HEK293 (cell line): ENCODE results near the gene KCNQ1.

Experiments used
- CTCF ChIA-PET: fragments of 350-600 bp; formaldehyde crosslinking; extraction: SDS; loops from one replicate; lab custom pipeline; 2021; ENCODE audit warnings: antibody characterized with exemption; lab: Yijun Ruan, JAX
- POLR2A ChIA-PET: fragments of 300-600 bp; formaldehyde crosslinking; extraction: SDS; loops from one replicate; lab custom pipeline; 2020; ENCODE audit warnings: antibody characterized with exemption, inconsistent platforms; lab: Yijun Ruan, JAX
- H3K27ac ChIP-seq: fragments of 200-500 bp; sonication (Bioruptor generic); 2 replicates; pipeline ENCODE4 v1.5.1; 2014; ENCODE audit warnings: low read depth, low read length, control low read depth, inconsistent platforms; ENCODE audit errors: extremely low read depth
- H3K36me3 ChIP-seq, 2 experiments: fragments of 200-500 bp in 1 of 2; sonication (Bioruptor generic) in 1 of 2; 1 replicate in 1 of 2; 2 replicates in 1 of 2; pipeline ENCODE4 v1.5.1; 2014 to 2017; ENCODE audit warnings: inconsistent platforms in 2 of 2, low read length in 2 of 2; ENCODE audit not compliant: control insufficient read depth in 2 of 2, insufficient read depth in 1 of 2
- H3K4me1 ChIP-seq: fragments of 200-500 bp; sonication (Bioruptor generic); 2 replicates; pipeline ENCODE4 v1.5.1; 2014; ENCODE audit warnings: mild to moderate bottlenecking, low read length, inconsistent platforms; ENCODE audit not compliant: control insufficient read depth, insufficient read depth
- H3K4me3 ChIP-seq: 2 replicates; pipeline ENCODE4 v1.5.1; 2011; ENCODE audit warnings: low read depth, mild to moderate bottlenecking, control low read depth, low read length, moderate library complexity
- H3K9me3 ChIP-seq: fragments of 200-500 bp; sonication (Bioruptor generic); 2 replicates; pipeline ENCODE4 v1.5.1; 2014; ENCODE audit warnings: low read depth, low read length, inconsistent platforms; ENCODE audit not compliant: control insufficient read depth, insufficient read depth
- BCL11B ChIP-seq: fragments of 450-650 bp; formaldehyde crosslinking; IDR thresholded peaks from 2 replicates; pipeline ENCODE4 v1.5.1; 2016; ENCODE audit warnings: low read depth, missing biosample characterization, missing genetic modification characterization
- FEZF1 ChIP-seq: fragments of 450-650 bp; formaldehyde crosslinking; IDR thresholded peaks from 2 replicates; pipeline ENCODE4 v1.5.1; 2016; ENCODE audit warnings: missing biosample characterization, missing genetic modification characterization
- GLI2 ChIP-seq: fragments of 450-650 bp; formaldehyde crosslinking; IDR thresholded peaks from 2 replicates; pipeline ENCODE4; 2017; ENCODE audit warnings: missing biosample characterization, missing genetic modification characterization, low read depth, borderline replicate concordance
- GLIS1 ChIP-seq: fragments of 450-650 bp; formaldehyde crosslinking; IDR thresholded peaks from 2 replicates; pipeline ENCODE4 v1.5.1; 2016; ENCODE audit warnings: missing biosample characterization, missing genetic modification characterization
- KLF17 ChIP-seq: fragments of 450-650 bp; formaldehyde crosslinking; IDR thresholded peaks from 2 replicates; pipeline ENCODE4 v1.5.1; 2016; ENCODE audit warnings: missing biosample characterization, missing genetic modification characterization
- OVOL3 ChIP-seq: fragments of 450-650 bp; formaldehyde crosslinking; IDR thresholded peaks from 2 replicates; pipeline ENCODE4 v1.5.1; 2016; ENCODE audit warnings: missing biosample characterization, missing genetic modification characterization
- PRDM6 ChIP-seq: fragments of 450-650 bp; formaldehyde crosslinking; IDR thresholded peaks from 2 replicates; pipeline ENCODE4 v1.5.1; 2017; ENCODE audit warnings: missing biosample characterization, missing genetic modification characterization
- SETDB1 ChIP-seq: IDR thresholded peaks from one replicate; pipeline ENCODE4 v1.6.1; 2017; ENCODE audit warnings: mild to moderate bottlenecking, low read length, moderate library complexity, mixed read lengths; ENCODE audit not compliant: insufficient read length
- YY1 ChIP-seq: fragments of 450-650 bp; formaldehyde crosslinking; IDR thresholded peaks from 2 replicates; pipeline ENCODE4 v1.5.1; 2018; ENCODE audit warnings: missing biosample characterization, missing genetic modification characterization
- ZBTB44 ChIP-seq: fragments of 450-650 bp; IDR thresholded peaks from 2 replicates; pipeline ENCODE4 v1.5.1; 2018; ENCODE audit warnings: missing biosample characterization, mild to moderate bottlenecking, missing genetic modification characterization
- ZFHX2 ChIP-seq: fragments of 450-650 bp; formaldehyde crosslinking; conservative IDR thresholded peaks from 2 replicates; pipeline ENCODE4 v1.5.1; 2016; ENCODE audit warnings: missing biosample characterization, missing genetic modification characterization
- ZIC2 ChIP-seq: fragments of 450-650 bp; formaldehyde crosslinking; IDR thresholded peaks from 2 replicates; pipeline ENCODE4 v1.5.1; 2016; ENCODE audit warnings: missing biosample characterization, missing genetic modification characterization
- ZNF10 ChIP-seq: fragments of 450-650 bp; formaldehyde crosslinking; IDR thresholded peaks from 2 replicates; pipeline ENCODE4 v1.5.1; 2017; ENCODE audit warnings: missing biosample characterization, missing genetic modification characterization
- ZNF19 ChIP-seq: fragments of 450-650 bp; formaldehyde crosslinking; IDR thresholded peaks from 2 replicates; pipeline ENCODE4; 2016; ENCODE audit warnings: missing biosample characterization, missing genetic modification characterization, low read depth
- ZNF221 ChIP-seq: fragments of 450-650 bp; formaldehyde crosslinking; IDR thresholded peaks from 2 replicates; pipeline ENCODE4 v1.5.1; 2017; ENCODE audit warnings: missing biosample characterization, missing genetic modification characterization, borderline replicate concordance
- ZNF335 ChIP-seq: fragments of 450-650 bp; formaldehyde crosslinking; conservative IDR thresholded peaks from 2 replicates; pipeline ENCODE4 v1.5.1; 2016; ENCODE audit warnings: missing biosample characterization, missing genetic modification characterization
- ZNF473 ChIP-seq: fragments of 450-650 bp; formaldehyde crosslinking; IDR thresholded peaks from 2 replicates; pipeline ENCODE4 v1.5.1; 2017; ENCODE audit warnings: missing biosample characterization, missing genetic modification characterization
- ZNF621 ChIP-seq: fragments of 450-650 bp; formaldehyde crosslinking; IDR thresholded peaks from 2 replicates; pipeline ENCODE4 v1.5.1; 2017; ENCODE audit warnings: missing biosample characterization, missing genetic modification characterization
- ZNF623 ChIP-seq: fragments of 450-650 bp; formaldehyde crosslinking; IDR thresholded peaks from 2 replicates; pipeline ENCODE4 v1.5.1; 2016; ENCODE audit warnings: missing biosample characterization, missing genetic modification characterization
- ZNF76 ChIP-seq: fragments of 450-650 bp; formaldehyde crosslinking; IDR thresholded peaks from 2 replicates; pipeline ENCODE4; 2016; ENCODE audit warnings: low read depth, missing biosample characterization, missing genetic modification characterization, borderline replicate concordance
- ZNF792 ChIP-seq: fragments of 450-650 bp; formaldehyde crosslinking; IDR thresholded peaks from 2 replicates; pipeline ENCODE4 v1.5.1; 2016; ENCODE audit warnings: missing biosample characterization, missing genetic modification characterization
- ZSCAN18 ChIP-seq: fragments of 450-650 bp; formaldehyde crosslinking; IDR thresholded peaks from 2 replicates; pipeline ENCODE4 v1.5.1; 2016; ENCODE audit warnings: missing biosample characterization, missing genetic modification characterization

The KCNQ1 gene

GRCh38 chr11:2730272-2731129 is 285.7 kb downstream of the KCNQ1 start:
- Histone ChIP-seq H3K27ac (no peak overlapping the region), H3K9me3 (no peaks in the 10 kb centered on the region), H3K4me3 (no peak overlapping the region), H3K4me1 (peaks cover 4% of the 10 kb centered on the region; the same call in 1 of the 2 replicates), H3K36me3 (no peaks in the 10 kb centered on the region)
- CTCF ChIA-PET, result no interaction called here
- POLR2A ChIA-PET, result no interaction called here
- TF ChIP-seq ZBTB44 (tag by site-specific recombination) (no peak), ZSCAN18 (tag by site-specific recombination) (no peak), ZNF335 (tag by site-specific recombination) (no peak), GLIS1 (tag by site-specific recombination) (peak; percentile 20; the same call in 1 of the 2 replicates)

- no peaks in the 10 kb centered on the region for H3K36me3 ChIP-seq
- TF ChIP-seq PRDM6 (tag by site-specific recombination), result no peak
- TF ChIP-seq ZFHX2, result peak; percentile 57
- no peak for TF ChIP-seq ZNF623 (tag by site-specific recombination)
- TF ChIP-seq GLIS1 (tag by site-specific recombination), result peak; percentile 72
- peak; percentile 78 for TF ChIP-seq ZIC2 (tag by site-specific recombination)
- no peak for TF ChIP-seq ZNF792 (tag by site-specific recombination)
- TF ChIP-seq OVOL3 (tag by site-specific recombination), result no peak
- no peak overlapping the region for H3K27ac ChIP-seq
- H3K4me3 ChIP-seq, result no peak overlapping the region
- no peaks in the 10 kb centered on the region for H3K9me3 ChIP-seq
- no peaks in the 10 kb centered on the region for H3K4me1 ChIP-seq
- CTCF ChIA-PET, result no interaction called here
- POLR2A ChIA-PET, result no interaction called here
Measured at GRCh38 chr11:2731130-2732125, 286.6 kb downstream of the KCNQ1 start.

GRCh38 chr11:2732261-2732939 is 287.6 kb downstream of the KCNQ1 start:
- H3K36me3 ChIP-seq, result no peaks in the 10 kb centered on the region
- no peak overlapping the region for H3K4me3 ChIP-seq
- CTCF ChIA-PET, result no interaction called here
- H3K9me3 ChIP-seq, result no peaks in the 10 kb centered on the region
- no peak overlapping the region for H3K27ac ChIP-seq
- no peaks in the 10 kb centered on the region for H3K4me1 ChIP-seq
- POLR2A ChIA-PET, result no interaction called here
- TF ChIP-seq FEZF1 (tag by site-specific recombination) (no peak), BCL11B (tag by site-specific recombination) (no peak), ZNF221 (tag by site-specific recombination) (no peak), ZNF10 (no peak), ZNF76 (tag by site-specific recombination) (no peak), YY1 (tag by site-specific recombination) (no peak), KLF17 (tag by site-specific recombination) (no peak), ZNF621 (tag by site-specific recombination) (no peak), GLI2 (tag by site-specific recombination) (no peak), ZNF473 (no peak), ZNF19 (tag by site-specific recombination) (no peak), SETDB1 (no peak)
